WTC11 (cell line): ENCODE measurements around the gene CNGA2. TPM values are rescaled to one million over a fixed set of nuclear protein-coding genes. Genes with fewer than 3 reads are reported as not detected.

Source experiments
- ATAC-seq: fragments of 200-7000 bp; cut with Tn5 transposase; 2 replicates; pipeline ENCODE4 v1.10.0; 2021; ENCODE audit warnings: mild to moderate bottlenecking, moderate library complexity
- CTCF ChIA-PET: fragments of 300-600 bp; sonication (Branson Sonifier 250); formaldehyde crosslinking; loops from one replicate; lab custom pipeline; 2021; ENCODE audit warnings: antibody characterized with exemption; lab: Charles Lee
- POLR2A ChIA-PET: fragments of 350-600 bp; sonication (Branson Sonifier 250); formaldehyde crosslinking; loops from one replicate; lab custom pipeline; 2021; ENCODE audit warnings: antibody characterized with exemption; lab: Charles Lee
- DNase-seq: peaks from one replicate; pipeline ENCODE4 v3.0.0; 2021; ENCODE audit warnings: low spot score
- H3K27ac Mint-ChIP-seq: 2 replicates; pipeline ENCODE4 v1.8.0; 2021; ENCODE audit warnings: mixed read lengths
- H3K27me3 Mint-ChIP-seq: 2 replicates; pipeline ENCODE4 v1.8.0; 2021; ENCODE audit warnings: low read depth, mild to moderate bottlenecking, moderate library complexity, mixed read lengths
- H3K36me3 Mint-ChIP-seq: 2 replicates; pipeline ENCODE4 v1.8.0; 2021; ENCODE audit warnings: mixed read lengths
- H3K4me1 Mint-ChIP-seq: 2 replicates; pipeline ENCODE4 v1.8.0; 2022; ENCODE audit warnings: mixed read lengths
- H3K4me3 Mint-ChIP-seq: 2 replicates; pipeline ENCODE4 v1.8.0; 2021; ENCODE audit warnings: mild to moderate bottlenecking, moderate library complexity, mixed read lengths
- H3K9me3 Mint-ChIP-seq: 2 replicates; pipeline ENCODE4 v1.8.0; 2021; ENCODE audit warnings: mixed read lengths
- ATF2 ChIP-seq: sonication (generic); formaldehyde crosslinking; IDR thresholded peaks from 2 replicates; pipeline ENCODE4 v1.8.1; 2022; ENCODE audit warnings: low read depth, missing genetic modification reagents, borderline replicate concordance
- ATF3 ChIP-seq: sonication (generic); formaldehyde crosslinking; conservative IDR thresholded peaks from 2 replicates; pipeline ENCODE4 v1.8.1; 2022; ENCODE audit warnings: mild to moderate bottlenecking, missing genetic modification reagents
- CREM ChIP-seq: sonication (generic); formaldehyde crosslinking; IDR thresholded peaks from 2 replicates; pipeline ENCODE4 v1.8.1; 2022; ENCODE audit warnings: mild to moderate bottlenecking, missing genetic modification reagents, moderate library complexity
- E2F1 ChIP-seq: sonication (generic); formaldehyde crosslinking; IDR thresholded peaks from 2 replicates; pipeline ENCODE4 v1.8.0; 2022; ENCODE audit warnings: mild to moderate bottlenecking, missing genetic modification reagents
- ELF4 ChIP-seq: sonication (generic); formaldehyde crosslinking; IDR thresholded peaks from 2 replicates; pipeline ENCODE4 v1.8.1; 2022; ENCODE audit warnings: low read depth, mild to moderate bottlenecking, moderate library complexity, missing genetic modification reagents
- FOXJ3 ChIP-seq: sonication (generic); formaldehyde crosslinking; IDR thresholded peaks from 2 replicates; pipeline ENCODE4 v1.9.0; 2021; ENCODE audit warnings: missing genetic modification reagents, mild to moderate bottlenecking, borderline replicate concordance
- FOXP4 ChIP-seq: sonication (generic); formaldehyde crosslinking; IDR thresholded peaks from 2 replicates; pipeline ENCODE4 v1.8.0; 2022; ENCODE audit warnings: mild to moderate bottlenecking, missing genetic modification reagents
- GABPB1 ChIP-seq: sonication (generic); formaldehyde crosslinking; IDR thresholded peaks from 2 replicates; pipeline ENCODE4 v1.8.1; 2023; ENCODE audit warnings: mild to moderate bottlenecking, missing genetic modification reagents
- HMGXB4 ChIP-seq: sonication (generic); formaldehyde crosslinking; IDR thresholded peaks from 2 replicates; pipeline ENCODE4 v1.8.1; 2023; ENCODE audit warnings: mild to moderate bottlenecking, moderate library complexity, missing genetic modification reagents
- NFATC4 ChIP-seq: fragments of 250-450 bp; sonication (Bioruptor Pico); IDR thresholded peaks from 2 replicates; pipeline ENCODE4 v1.9.0; 2021; ENCODE audit warnings: mild to moderate bottlenecking
- NFYB ChIP-seq: sonication (generic); formaldehyde crosslinking; conservative IDR thresholded peaks from 2 replicates; pipeline ENCODE4 v1.8.0; 2022; ENCODE audit warnings: low read depth, missing genetic modification reagents
- PRDM15 ChIP-seq: sonication (generic); formaldehyde crosslinking; IDR thresholded peaks from 2 replicates; pipeline ENCODE4 v1.8.0; 2022; ENCODE audit warnings: missing genetic modification reagents
- ZNF396 ChIP-seq: fragments of 250-450 bp; sonication (Bioruptor Pico); IDR thresholded peaks from 2 replicates; pipeline ENCODE4 v1.8.0; 2021; ENCODE audit warnings: mild to moderate bottlenecking, moderate library complexity, borderline replicate concordance
- ZNF425 ChIP-seq: fragments of 250-450 bp; sonication (Bioruptor Pico); conservative IDR thresholded peaks from 2 replicates; pipeline ENCODE4 v1.9.0; 2021; ENCODE audit warnings: mild to moderate bottlenecking
- total RNA-seq: library from RNA; stranded (reverse); gene quantifications from 3 replicates; pipeline ENCODE4 v1.2.3, GENCODE V29; 2021

The CNGA2 gene
- total RNA-seq, 1 experiment from 2014 or later: not detected

GRCh38 chrX:151774421-151774820 lies 39.9 kb downstream of the CNGA2 start (continued):
- TF ChIP-seq ZNF425 (CRISPR knock-in tag): no peak

- DNase-seq (peak; percentile 14), ATAC-seq (peak; percentile 60)
- no peaks in the 10 kb centered on the region for H3K27me3 Mint-ChIP-seq
- peaks cover 15% of the 10 kb centered on the region for H3K4me1 Mint-ChIP-seq
- ChIA-PET CTCF (interaction anchor here (0.6 to 1.4 kb wide), 4 partner anchors 13 to 26 kb away, joined by 3 to 6 read pairs (median 4); no protein-coding TSS in a partner anchor), POLR2A (no interaction called here)
- no peaks in the 10 kb centered on the region for H3K36me3 Mint-ChIP-seq
- H3K27ac Mint-ChIP-seq: no peak overlapping the region
- H3K9me3 Mint-ChIP-seq: peaks cover 3% of the 10 kb centered on the region; the same call in 1 of the 2 replicates
- no peak for TF ChIP-seq ATF3 (CRISPR knock-in tag)
- no peak for TF ChIP-seq FOXP4
- H3K4me3 Mint-ChIP-seq: no peak overlapping the region
These were observed 41.7 kb downstream of the CNGA2 start for GRCh38 chrX:151776181-151776731.

GRCh38 chrX:151776936-151777335 lies 42.4 kb downstream of the CNGA2 start:
- TF ChIP-seq ZNF396 (CRISPR knock-in tag) (no peak), HMGXB4 (CRISPR knock-in tag) (no peak), PRDM15 (CRISPR knock-in tag) (no peak), ATF3 (CRISPR knock-in tag) (no peak)
- CTCF ChIA-PET: interaction anchor here (0.6 to 1.4 kb wide), 3 partner anchors 14 to 25 kb away, joined by 3 to 6 read pairs (median 4); no protein-coding TSS in a partner anchor
- Mint-ChIP-seq H3K9me3 (no peaks in the 10 kb centered on the region), H3K27me3 (no peaks in the 10 kb centered on the region; the same call in 1 of the 2 replicates), H3K27ac (peak overlapping the region; percentile 72; the same call in 1 of the 2 replicates), H3K36me3 (no peaks in the 10 kb centered on the region), H3K4me1 (peaks cover 15% of the 10 kb centered on the region), H3K4me3 (no peak overlapping the region)
- DNase-seq: no peak
- ATAC-seq: no peak
- POLR2A ChIA-PET: no interaction called here

- no peaks in the 10 kb centered on the region; the same call in 1 of the 2 replicates for H3K27me3 Mint-ChIP-seq
- DNase-seq: no peak
- H3K27ac Mint-ChIP-seq: no peak overlapping the region
- H3K4me1 Mint-ChIP-seq: peaks cover 18% of the 10 kb centered on the region
- ChIA-PET CTCF (no interaction called here), POLR2A (no interaction called here)
- ATAC-seq: no peak
- no peaks in the 10 kb centered on the region for H3K36me3 Mint-ChIP-seq
- H3K4me3 Mint-ChIP-seq: no peak overlapping the region
- H3K9me3 Mint-ChIP-seq: no peaks in the 10 kb centered on the region
- no peak for TF ChIP-seq E2F1 (CRISPR knock-in tag)
- no peak for TF ChIP-seq FOXJ3 (CRISPR knock-in tag)
- TF ChIP-seq ELF4: no peak
- TF ChIP-seq NFATC4: no peak
- TF ChIP-seq NFYB: no peak
- TF ChIP-seq GABPB1 (CRISPR knock-in tag): no peak
- no peak for TF ChIP-seq ATF2 (CRISPR knock-in tag)
- no peak for TF ChIP-seq CREM (CRISPR knock-in tag)
These were observed 44.7 kb downstream of the CNGA2 start for GRCh38 chrX:151779258-151779657.
